Pulmonary artery endothelial cell (primary cell): ENCODE measurements around the gene ARL6IP4. TPM values are rescaled to one million over a fixed set of nuclear protein-coding genes. Genes with fewer than 3 reads are reported as not detected.
"Not testable (repeated sequence)": the region's sequence is repeated elsewhere in the genome, so short reads cannot be mapped to it uniquely, and the experiment has no call there.

Experiments used
- DNase-seq: peaks from one replicate; pipeline ENCODE4 v3.0.0-alpha.2; 2011; ENCODE audit warnings: low read depth, low spot score
- total RNA-seq: library from RNA; depleted of rRNA; stranded (reverse); fragments of >200 nt; gene quantifications from 2 replicates; pipeline ENCODE4 v1.2.3, GENCODE V29; 2014

The ARL6IP4 gene
- total RNA-seq, 1 donor from 2014 or later, result 261 TPM

GRCh38 chr12:123010681-123011080 lies 30.2 kb downstream of the ARL6IP4 start:
- no peak for DNase-seq

GRCh38 chr12:123011701-123012100 lies 31.2 kb downstream of the ARL6IP4 start:
- DNase-seq, result no peak

GRCh38 chr12:123013185-123014095 lies 33.0 kb downstream of the ARL6IP4 start:
- DNase-seq, result no peak

- DNase-seq, result not testable (repeated sequence)
Observed at GRCh38 chr12:123014473-123014872, 34.0 kb downstream of the ARL6IP4 start.

- no peak for DNase-seq
Observed at GRCh38 chr12:123017753-123018152, 37.3 kb downstream of the ARL6IP4 start.

GRCh38 chr12:123019841-123020138 lies 39.3 kb downstream of the ARL6IP4 start:
- DNase-seq, result no peak

GRCh38 chr12:123021688-123022604 lies 41.5 kb downstream of the ARL6IP4 start:
- no peak for DNase-seq

GRCh38 chr12:123022846-123023245 lies 42.4 kb downstream of the ARL6IP4 start:
- no peak for DNase-seq

- DNase-seq, result no peak
Observed at GRCh38 chr12:123024819-123025391, 44.4 kb downstream of the ARL6IP4 start.

GRCh38 chr12:123026094-123026853 lies 45.8 kb downstream of the ARL6IP4 start:
- DNase-seq, result no peak

GRCh38 chr12:123027726-123028445 lies 47.4 kb downstream of the ARL6IP4 start:
- DNase-seq, result no peak

- no peak for DNase-seq
Observed at GRCh38 chr12:123028475-123028874, 48.0 kb downstream of the ARL6IP4 start.

- no peak for DNase-seq
Observed at GRCh38 chr12:123029550-123029949, 49.1 kb downstream of the ARL6IP4 start.

- no peak for DNase-seq
Observed at GRCh38 chr12:123030686-123031085, 50.2 kb downstream of the ARL6IP4 start.

- DNase-seq, result no peak
Observed at GRCh38 chr12:123031171-123031845, 50.8 kb downstream of the ARL6IP4 start.

Other genes starting within 250 kb of the ARL6IP4 start
- under 0.01 and 0.04 TPM in 2 replicates for gene HCAR1, start 249.8 kb upstream of the ARL6IP4 start, total RNA-seq
- gene DENR, start 227.9 kb upstream of the ARL6IP4 start, total RNA-seq, result 41.4 and 43.0 TPM in 2 replicates
- gene CCDC62, start 206.1 kb upstream of the ARL6IP4 start, total RNA-seq, result 0.39 and 0.46 TPM in 2 replicates
- gene HIP1R, start 145.2 kb upstream of the ARL6IP4 start, total RNA-seq, result 121 and 150 TPM in 2 replicates
- gene VPS37B, start 84.6 kb upstream of the ARL6IP4 start, total RNA-seq, result 10.6 and 15.7 TPM in 2 replicates
- gene ABCB9, start 14.2 kb upstream of the ARL6IP4 start, total RNA-seq, result 10.3 and 10.7 TPM in 2 replicates
- 9.1 and 12.3 TPM in 2 replicates for gene OGFOD2, start 5.4 kb upstream of the ARL6IP4 start, total RNA-seq
- 5.7 and 8.7 TPM in 2 replicates for gene PITPNM2, start 170.4 kb downstream of the ARL6IP4 start, total RNA-seq